ENCODE data around the gene PLCG1. TPM values are rescaled to one million over a fixed set of nuclear protein-coding genes. Genes with fewer than 3 reads are reported as not detected.
A peak's percentile ranks its signal among the peaks of the same experiment; 100 is the strongest.

Gene PLCG1
- total RNA-seq, 1 experiment from 2014 or later: 33.2 TPM

DNA sequence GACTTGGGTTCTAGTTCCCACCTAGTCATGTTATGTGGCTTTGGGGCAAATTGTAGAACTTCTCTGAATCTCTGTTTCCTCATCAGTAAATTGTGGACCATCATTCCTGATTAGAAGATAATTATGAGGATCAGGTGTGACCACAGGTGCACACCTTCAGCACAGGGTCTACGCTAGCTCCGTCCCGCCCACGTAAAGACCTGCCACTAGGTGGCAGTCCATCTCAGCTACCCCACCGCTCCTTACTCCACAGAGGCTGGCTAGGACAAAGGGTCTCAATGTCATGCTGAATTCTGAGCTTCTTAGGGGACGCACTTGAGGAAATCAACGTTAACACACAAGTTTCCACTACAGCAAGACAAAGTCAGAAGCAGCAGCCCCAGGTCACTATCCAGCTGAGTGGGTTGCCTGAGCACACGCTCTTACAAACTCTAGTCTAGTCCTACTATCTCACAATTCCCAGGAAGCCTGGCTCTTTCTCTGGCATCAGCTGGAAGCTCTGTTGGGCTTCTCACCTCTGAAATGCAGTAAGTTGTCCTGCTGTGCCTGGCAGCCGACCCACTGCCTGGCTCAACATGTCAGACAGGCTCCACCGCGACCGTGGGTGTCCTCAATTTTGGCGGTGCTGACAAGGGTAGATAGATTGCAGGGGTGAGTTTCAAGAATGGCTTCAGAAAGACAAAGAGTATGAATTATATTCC lies 2.0 kb upstream of the PLCG1 start:
- BruUV-seq (replicated peaks): no TSS peak
- POLR2A ChIA-PET: interaction anchor here (0.9 to 7.4 kb wide), 8 partner anchors 13 to 205 kb away, joined by 3 to 65 read pairs (median 4); partner anchors contain the start of gene LPIN3
- Mint-ChIP-seq H3K4me1 (ENCODE audit: insufficient read depth, unreplicated experiment) (peaks cover 50% of the 10 kb centered on the region), H3K27ac (ENCODE audit: low read depth, unreplicated experiment) (no peak overlapping the region), H3K9me3 (ENCODE audit: unreplicated experiment) (no peaks in the 10 kb centered on the region), H3K4me3 (ENCODE audit: unreplicated experiment) (peak overlapping the region; percentile 79), H3K27me3 (ENCODE audit: insufficient read depth, unreplicated experiment) (no peaks in the 10 kb centered on the region), H3K36me3 (ENCODE audit: insufficient read depth, unreplicated experiment) (peaks cover 20% of the 10 kb centered on the region)
- peak; percentile 57 for DNase-seq (ENCODE audit: unreplicated experiment)
- TF ChIP-seq CTCF (IDR thresholded peaks at IDR 0.05; ENCODE audit: unreplicated experiment): peak; percentile 76
- CTCF ChIA-PET: interaction anchor here (0.5 to 8.2 kb wide), 46 partner anchors 9 to 1543 kb away, joined by 3 to 110 read pairs (median 4); partner anchors contain the start of gene LPIN3
- intact Hi-C loops (cut with micrococcal nuclease): loop anchor here (1.0 to 10.0 kb wide), 3 partner anchors 179 to 277 kb away; partner anchors contain the start of genes LPIN3 and ZHX3

- no TSS peak for BruUV-seq (replicated peaks)
- intact Hi-C loops (cut with micrococcal nuclease): loop anchor here (1.0 to 10.0 kb wide), 3 partner anchors 179 to 276 kb away; partner anchors contain the start of genes LPIN3 and ZHX3
- DNase-seq (ENCODE audit: unreplicated experiment): no peak
- no peak for TF ChIP-seq CTCF (IDR thresholded peaks at IDR 0.05; ENCODE audit: unreplicated experiment)
- Mint-ChIP-seq H3K27ac (ENCODE audit: low read depth, unreplicated experiment) (peak overlapping the region; percentile 28), H3K27me3 (ENCODE audit: insufficient read depth, unreplicated experiment) (no peaks in the 10 kb centered on the region), H3K4me3 (ENCODE audit: unreplicated experiment) (peak overlapping the region; percentile 79), H3K9me3 (ENCODE audit: unreplicated experiment) (no peaks in the 10 kb centered on the region), H3K36me3 (ENCODE audit: insufficient read depth, unreplicated experiment) (peaks cover 17% of the 10 kb centered on the region), H3K4me1 (ENCODE audit: insufficient read depth, unreplicated experiment) (peaks cover 58% of the 10 kb centered on the region)
- ChIA-PET POLR2A (interaction anchor here (0.8 to 7.4 kb wide), 16 partner anchors 14 to 204 kb away, joined by 3 to 65 read pairs (median 4); partner anchors contain the start of gene LPIN3), CTCF (interaction anchor here (0.6 to 8.2 kb wide), 39 partner anchors 8 to 1544 kb away, joined by 3 to 110 read pairs (median 6); partner anchors contain the start of gene LPIN3)
These were observed 1.3 kb upstream of the PLCG1 start for GRCh38 chr20:41135888-41136679.

DNA sequence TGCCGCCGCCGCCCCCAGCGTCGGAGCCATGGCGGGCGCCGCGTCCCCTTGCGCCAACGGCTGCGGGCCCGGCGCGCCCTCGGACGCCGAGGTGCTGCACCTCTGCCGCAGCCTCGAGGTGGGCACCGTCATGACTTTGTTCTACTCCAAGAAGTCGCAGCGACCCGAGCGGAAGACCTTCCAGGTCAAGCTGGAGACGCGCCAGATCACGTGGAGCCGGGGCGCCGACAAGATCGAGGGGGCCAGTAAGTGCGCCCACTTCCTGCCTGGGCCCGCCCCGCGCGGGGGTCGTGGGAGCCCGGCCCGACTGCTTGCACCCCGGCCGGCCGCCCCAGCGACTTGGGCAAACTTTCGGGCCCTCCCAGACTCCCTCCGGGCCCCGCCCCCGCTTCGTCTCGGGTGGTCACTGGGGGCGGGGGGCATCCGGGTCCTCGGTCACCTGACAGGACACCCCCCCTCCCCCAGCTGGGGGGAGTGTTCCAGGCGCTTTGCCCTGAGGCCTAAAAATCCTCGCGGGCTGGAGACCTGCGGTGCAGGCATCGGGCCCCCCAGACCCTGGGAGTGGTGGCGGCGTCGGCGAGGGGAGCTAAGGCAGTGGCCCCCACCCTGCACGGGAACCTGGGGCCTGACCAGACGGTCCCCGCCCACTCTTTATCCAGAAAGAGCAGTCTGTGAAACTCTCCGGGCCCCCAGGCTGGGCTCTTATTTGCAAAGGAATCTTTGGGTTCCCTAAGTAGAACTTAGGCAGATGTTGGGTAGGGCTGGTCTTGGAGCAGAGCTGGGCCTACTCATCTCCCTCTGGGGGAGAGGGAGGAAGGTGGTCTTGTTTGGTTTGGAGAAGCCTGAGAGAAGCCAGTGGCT lies 501 bp downstream of the PLCG1 start:
- CTCF ChIA-PET: interaction anchor here (0.6 to 8.2 kb wide), 13 partner anchors 20 to 207 kb away, joined by 3 to 110 read pairs (median 4); partner anchors contain the start of gene LPIN3
- intact Hi-C loops (cut with micrococcal nuclease): loop anchor here (1.0 to 10.0 kb wide), 3 partner anchors 94 to 274 kb away; partner anchors contain the start of gene ZHX3
- peak overlapping the region; percentile 42 for H3K27ac Mint-ChIP-seq (ENCODE audit: low read depth, unreplicated experiment)
- H3K4me3 Mint-ChIP-seq (ENCODE audit: unreplicated experiment): peak overlapping the region; percentile 79
- H3K9me3 Mint-ChIP-seq (ENCODE audit: unreplicated experiment): no peaks in the 10 kb centered on the region
- BruUV-seq (replicated peaks): no TSS peak
- H3K4me1 Mint-ChIP-seq (ENCODE audit: insufficient read depth, unreplicated experiment): peaks cover 67% of the 10 kb centered on the region
- POLR2A ChIA-PET: interaction anchor here (0.5 to 7.4 kb wide), 17 partner anchors 10 to 273 kb away, joined by 3 to 65 read pairs (median 4); partner anchors contain the start of genes LPIN3 and ZHX3
- peak; percentile 37 for DNase-seq (ENCODE audit: unreplicated experiment)
- H3K36me3 Mint-ChIP-seq (ENCODE audit: insufficient read depth, unreplicated experiment): peaks cover 6% of the 10 kb centered on the region
- H3K27me3 Mint-ChIP-seq (ENCODE audit: insufficient read depth, unreplicated experiment): no peaks in the 10 kb centered on the region
- no peak for TF ChIP-seq CTCF (IDR thresholded peaks at IDR 0.05; ENCODE audit: unreplicated experiment)
